ENCODE results near the gene GGT5.
"Not testable (repeated sequence)": the region's sequence is repeated elsewhere in the genome, so short reads cannot be mapped to it uniquely, and the experiment has no call there.

GGT5 gene

DNA sequence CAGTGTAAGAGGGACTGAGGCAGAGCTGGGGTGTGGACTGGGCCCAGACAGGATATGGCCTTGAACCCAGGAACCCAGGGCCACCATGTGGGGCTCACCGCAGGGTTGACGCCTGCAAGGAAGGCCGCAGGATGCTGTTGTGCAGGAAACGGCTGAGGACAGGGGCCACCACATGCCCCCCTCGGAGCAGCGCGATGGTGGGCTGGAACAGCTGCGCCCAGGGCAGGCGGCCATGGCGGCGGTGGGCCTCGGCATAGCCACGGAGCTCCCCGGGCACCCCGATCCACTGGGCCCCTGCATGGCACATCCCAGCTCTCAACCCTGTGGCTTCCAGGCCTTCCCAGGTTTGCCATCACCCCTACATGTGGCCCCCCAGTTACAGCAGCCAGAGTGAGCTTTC, 12.2 kb downstream of the GGT5 start:
- DNase-seq (ENCODE audit: low read depth): no peak

DNA sequence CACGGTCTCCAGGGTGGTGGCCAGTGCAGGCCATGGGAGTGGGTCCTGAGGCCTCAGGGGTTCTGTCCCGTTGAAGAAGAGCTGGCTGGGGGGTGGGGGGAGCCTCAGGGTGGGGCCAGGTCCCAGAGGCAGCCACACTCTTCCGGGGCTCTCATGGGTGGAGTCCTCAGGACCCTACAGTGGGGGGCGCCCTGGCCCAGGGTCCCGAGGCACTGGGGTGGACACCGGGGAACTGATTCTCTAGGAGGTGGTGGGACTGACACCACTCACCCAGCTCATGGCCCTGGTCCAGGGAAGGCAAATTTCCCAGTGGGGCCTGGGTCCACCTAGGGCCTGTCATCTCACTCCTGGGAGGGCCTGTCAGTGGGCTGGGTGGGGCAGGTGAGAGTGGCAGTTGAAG, 12.8 kb downstream of the GGT5 start:
- DNase-seq (ENCODE audit: low read depth): no peak

DNA sequence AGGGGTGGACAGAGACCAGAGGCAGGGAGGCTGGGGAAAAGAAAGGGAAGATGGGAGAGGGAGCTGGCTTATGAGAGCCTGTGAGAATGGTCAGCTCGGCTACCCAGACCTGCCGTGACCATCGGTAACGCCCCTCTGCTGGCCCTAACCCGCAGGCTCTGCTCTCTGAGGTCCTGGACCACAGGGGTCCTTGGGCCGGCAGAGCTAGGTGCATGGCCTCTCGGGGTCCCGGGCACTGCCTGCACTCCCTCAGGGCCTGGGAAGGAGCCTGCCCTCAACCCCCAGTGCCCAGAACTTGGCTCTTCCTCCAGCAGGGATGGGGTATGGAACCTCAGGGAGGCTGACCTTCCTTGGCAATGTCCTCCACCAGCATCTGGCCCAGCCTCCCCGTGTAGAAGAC, 13.2 kb downstream of the GGT5 start:
- no peak for DNase-seq (ENCODE audit: low read depth)

DNA sequence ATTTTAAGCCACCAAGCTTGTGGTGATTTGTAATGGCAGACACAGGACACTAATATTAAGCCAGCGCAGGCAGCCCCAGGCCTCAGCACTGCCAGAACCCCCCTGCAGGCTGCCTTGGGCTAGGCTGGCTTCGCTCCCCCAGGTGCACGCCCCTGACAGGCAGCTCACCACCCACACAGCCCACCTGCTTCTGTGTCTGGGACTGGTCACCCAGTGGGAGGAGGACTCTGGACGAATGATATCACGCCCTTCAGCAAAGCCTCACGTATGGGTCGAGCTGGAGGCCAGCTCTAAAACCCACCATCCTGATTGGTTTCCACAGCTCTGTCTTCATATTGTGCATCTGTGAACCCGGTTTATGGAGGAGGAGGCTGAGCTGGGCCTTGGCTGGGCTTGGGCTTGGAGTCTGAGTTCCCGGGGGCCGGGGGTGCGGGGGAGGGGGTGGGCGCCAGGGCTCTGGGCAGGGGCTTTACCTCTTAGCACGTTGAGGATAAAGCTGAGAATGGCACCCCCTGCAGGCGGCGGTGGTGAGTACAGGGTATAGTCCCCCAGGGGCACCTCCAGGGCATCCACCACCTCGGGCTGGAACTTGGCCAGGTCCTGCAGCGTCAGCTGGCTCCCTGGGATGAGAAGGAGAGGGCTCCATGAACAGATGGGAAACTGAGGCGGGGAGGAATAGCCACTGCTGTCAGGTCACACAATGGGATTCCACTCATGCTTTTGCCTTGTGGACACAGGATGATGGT, 13.8 kb downstream of the GGT5 start:
- DNase-seq (ENCODE audit: low read depth): peak; percentile 32

DNA sequence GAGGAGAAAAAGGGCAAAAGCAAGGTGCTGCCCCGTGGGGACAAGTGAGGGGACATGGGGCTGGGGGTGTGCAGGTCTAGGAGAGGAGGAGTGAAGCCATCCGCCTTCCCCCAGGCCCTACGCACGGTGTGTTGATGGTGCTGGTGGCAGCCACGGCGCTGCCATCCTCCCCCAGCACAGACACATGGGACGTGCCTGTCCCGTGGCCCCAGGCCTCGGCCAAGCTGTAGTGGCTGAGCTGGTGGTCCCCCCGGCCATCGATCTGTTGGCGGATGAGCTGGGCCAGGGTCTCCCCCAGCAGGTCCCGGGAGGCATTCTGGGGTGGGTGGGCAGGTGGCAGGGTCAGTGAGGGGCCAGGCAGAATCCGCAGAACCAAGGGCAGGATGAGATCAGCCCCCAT, 18.9 kb downstream of the GGT5 start:
- DNase-seq (ENCODE audit: low read depth): no peak

DNA sequence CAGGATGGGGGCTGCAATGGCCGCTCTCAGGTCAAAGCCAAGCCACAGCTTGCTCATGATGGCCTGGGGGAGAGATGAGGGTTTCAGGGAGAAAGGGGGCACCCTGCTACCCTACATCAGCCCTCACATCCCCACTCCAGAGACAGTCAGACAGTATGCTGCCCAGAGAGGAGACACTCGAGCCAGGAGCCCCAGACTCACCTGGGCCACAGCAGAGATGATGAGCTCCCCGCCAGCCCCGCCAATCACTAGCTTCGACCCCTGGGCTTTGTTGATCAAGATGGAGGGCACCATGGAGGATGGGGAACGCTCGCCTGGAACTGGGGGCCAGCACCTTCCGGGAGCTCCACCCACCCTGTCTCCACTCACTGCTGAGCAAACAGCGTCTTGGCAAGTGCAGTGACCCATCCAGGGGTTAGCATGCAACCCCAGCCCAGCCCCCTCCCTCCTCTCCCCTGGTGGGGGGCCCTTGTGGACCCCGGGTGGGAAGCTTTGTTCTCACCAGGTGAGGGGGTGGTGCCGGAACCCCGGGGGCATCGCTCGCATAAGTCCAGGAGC, 19.8 kb downstream of the GGT5 start:
- no peak for DNase-seq (ENCODE audit: low read depth)

DNA sequence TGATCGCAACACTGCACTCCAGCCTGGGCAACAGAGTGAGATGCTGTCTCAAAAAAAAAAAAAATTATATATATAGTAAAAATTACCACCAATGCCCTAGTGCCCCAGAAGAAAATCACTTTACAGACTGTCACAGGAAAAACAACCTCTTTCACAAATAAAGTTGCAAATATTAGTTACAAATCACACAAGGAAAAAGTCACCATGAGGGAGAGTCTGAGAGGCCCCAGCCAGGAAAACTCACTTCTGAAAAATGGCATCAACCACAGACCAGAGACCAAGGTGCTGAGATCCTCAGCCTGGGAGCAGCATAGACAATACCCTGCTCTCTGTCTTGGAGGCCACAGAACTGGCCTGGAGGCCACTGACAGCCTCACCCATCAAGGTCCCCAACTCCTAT, 20.4 kb downstream of the GGT5 start:
- DNase-seq (ENCODE audit: low read depth): no peak

DNA sequence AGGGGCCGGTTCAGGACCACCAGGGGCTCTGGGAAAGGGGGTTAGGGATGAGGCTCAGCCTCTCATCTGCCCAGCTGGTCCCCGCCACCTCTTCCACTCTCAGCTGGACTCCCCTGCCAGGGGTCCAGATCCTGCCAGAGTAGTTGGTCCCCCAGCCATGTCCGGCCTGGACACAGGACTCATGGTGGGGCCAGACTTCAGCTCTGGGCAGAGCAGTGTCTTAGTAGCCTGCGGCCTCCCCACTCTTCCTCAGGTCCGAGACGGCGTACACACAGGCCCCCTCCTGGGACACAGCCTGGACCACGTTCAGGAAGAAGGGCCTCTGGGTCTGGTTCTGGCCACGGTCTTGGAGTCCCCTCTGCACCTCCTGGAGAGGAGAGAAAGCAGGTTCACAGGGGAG, 25.1 kb downstream of the GGT5 start:
- DNase-seq (ENCODE audit: low read depth): no peak

DNA sequence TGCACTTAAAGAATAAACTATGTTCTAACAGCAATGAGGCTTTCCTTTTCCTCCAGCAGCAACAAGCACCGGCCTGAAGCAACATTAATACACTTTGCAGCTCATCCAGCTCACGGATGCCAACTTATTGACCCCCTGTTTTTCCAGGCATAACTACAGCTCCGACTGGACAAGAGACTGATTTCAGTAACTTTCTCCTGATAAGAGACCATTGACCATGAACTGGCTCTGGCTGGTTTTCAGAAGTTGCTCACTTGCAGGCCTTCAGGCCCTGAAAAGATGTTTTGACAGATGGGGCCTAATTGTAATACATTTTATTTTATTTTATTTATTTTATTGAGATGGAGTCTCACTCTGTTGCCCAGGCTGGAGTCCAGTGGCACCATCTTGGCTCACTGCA, 27.5 kb downstream of the GGT5 start:
- DNase-seq (ENCODE audit: low read depth): no peak

DNA sequence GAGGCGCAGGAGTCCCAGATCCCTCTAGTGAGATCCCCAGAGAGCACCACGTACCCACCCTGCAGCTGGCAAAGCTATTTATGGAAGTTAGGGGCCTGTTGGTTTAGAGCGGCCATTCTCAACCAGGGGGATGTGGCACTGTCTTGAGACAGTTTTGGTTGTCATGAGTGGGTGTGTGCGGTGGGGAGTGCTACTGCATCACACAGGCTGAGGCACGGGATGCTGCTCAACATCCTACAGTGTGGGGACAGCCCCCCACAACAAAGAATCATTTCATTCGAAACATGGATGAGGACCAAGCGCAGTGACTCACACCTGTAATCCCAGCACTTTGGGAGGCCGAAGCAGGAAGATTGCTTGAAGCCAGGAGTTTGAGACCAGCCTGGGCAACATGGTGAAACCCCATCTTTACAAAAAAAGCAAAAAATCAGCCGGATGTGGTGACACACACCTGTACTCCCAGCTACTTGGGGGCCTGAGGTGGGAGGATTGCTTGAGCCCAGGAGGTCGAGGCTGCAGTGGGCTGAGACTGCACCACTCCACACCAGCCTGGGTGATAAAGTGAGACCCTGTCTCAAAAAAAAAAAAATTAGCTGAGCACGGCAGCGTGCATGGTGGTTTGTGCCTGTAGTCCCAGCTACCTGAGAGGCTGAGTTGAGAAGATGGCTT, 28.2 kb downstream of the GGT5 start:
- no peak for DNase-seq (ENCODE audit: low read depth)

DNA sequence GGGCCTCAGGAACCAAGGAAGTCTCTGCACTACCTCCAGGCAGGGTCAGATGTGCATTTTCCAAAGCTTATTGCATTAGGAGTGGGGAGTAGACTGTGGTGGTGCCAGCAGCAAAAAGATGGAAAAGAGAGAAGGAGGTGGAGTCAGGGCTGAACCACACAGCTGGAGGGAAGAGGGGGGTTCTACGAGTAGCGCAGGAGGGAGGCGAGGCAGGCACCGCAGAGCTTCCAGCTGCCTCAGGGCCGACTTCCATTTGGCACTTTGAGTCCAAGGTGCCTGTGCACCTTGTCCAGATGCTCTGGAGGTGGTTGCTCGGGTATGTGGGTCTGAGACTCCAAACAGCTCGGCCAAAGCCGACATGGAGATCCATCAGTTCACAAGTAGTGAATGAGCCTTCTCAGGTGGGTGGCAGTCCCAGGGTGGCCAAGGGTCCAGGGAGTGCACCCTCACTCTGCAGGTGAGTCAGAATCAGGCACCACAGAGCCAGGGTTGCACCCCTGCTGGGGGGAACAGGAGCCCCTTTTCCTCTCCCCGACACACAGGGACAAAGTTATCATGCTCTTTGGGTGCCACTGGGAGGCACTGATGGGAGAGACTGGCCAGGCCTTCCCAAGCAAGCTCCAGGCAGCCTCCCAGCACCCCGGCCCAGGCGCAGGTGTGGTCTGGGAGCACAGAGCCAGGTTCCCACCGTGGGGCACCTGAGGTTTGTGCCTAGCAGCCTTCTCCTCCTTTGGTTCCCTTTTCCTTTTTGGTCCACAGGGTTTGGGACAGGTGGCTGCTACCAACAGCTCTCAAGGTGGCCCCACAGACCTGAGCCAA, 30.2 kb downstream of the GGT5 start:
- no peak for DNase-seq (ENCODE audit: low read depth)

DNA sequence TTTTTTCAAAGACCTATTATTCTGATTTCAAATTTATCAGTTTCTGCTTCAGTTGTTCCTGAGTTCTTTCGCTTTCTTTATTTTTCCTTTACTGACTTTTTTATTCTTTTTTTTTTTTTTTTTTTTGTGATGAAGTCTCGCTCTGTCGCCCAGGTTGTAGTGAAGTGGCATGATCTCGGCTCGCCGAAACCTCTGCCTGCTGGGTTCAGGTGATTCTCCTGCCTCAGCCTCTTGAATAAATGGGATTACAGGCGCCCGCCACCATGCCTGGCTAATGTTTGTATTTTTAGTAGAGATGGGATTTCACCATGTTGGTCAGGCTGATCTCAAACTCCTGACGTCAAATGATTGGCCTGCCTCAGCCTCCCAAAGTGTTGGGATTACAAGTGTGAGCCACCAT, 31.8 kb downstream of the GGT5 start:
- not testable (repeated sequence) for DNase-seq (ENCODE audit: low read depth)

DNA sequence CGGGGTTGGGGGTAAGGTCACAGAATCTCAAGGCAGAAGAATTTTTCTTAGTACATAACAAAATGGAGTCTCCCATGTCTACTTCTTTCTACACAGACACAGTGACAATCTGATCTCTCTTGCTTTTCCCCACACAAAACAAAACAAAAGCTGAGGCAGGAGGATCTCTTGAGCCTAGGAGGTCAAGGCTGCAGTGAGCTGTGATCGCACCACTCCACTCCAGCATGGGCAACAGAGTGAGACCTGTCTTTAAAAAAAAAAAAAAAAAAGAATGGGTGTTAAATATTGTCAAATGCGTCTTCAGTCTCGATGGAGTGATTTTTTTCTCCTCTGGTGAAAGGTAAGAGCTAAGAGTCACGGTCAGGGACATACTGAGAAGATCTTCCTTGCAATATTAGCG, 33.2 kb downstream of the GGT5 start:
- not testable (repeated sequence) for DNase-seq (ENCODE audit: low read depth)

DNA sequence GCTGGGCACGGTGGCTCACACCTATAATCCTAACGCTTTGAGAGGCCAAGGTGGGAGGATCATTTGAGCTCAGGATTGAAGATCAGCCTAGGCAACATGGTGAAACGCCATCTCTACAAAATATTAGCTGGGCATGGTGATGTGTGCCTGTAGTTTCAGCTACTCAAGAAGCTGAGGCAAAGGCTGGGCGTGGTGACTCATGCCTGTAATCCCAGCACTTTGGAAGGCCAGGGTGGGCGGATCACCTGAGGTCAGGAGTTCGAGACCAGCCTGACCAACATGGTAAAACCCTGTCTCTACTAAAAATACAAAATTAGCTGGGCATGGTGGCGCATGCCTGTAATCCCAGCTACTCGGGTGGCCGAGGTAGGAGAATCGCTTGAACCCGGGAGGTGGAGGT, 34.5 kb downstream of the GGT5 start:
- DNase-seq (ENCODE audit: low read depth): not testable (repeated sequence)

DNA sequence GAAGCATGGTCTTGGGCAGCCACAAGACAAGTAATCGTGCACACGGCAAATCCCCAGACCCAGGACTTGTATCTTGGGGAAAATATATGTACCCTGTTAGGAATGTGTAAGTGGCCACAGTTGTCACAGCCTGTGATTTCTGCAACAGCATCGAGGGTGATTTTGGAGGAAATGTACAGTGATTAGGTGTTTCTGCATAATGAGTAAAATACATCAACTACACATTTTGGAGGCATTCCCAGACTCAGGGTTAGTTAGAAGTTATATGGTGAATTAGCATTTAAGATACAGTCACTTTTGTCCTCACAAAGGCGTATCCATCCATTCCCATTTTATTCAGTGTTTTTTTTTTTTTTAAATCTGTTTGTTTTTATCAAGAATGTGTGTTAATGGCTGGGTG, 35.2 kb downstream of the GGT5 start:
- DNase-seq (ENCODE audit: low read depth): no peak

DNA sequence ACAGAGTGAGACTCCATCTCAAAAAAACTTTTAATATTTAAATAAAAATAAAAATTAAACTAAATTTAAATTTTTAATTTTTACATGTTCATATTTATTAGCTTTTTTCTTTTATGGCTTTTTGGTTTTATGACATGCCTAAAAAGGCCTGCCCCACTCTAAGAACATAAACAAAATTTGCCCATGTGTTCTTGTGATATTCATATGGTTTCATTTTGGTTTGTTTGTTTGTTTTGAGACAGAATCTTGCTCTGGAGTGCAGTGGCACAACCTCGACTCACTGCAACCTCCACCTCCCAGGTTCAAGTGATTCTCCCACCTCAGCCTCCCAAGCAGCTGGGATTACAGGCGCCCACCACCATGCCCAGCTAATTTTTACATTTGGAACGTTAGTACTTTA, 35.9 kb downstream of the GGT5 start:
- DNase-seq (ENCODE audit: low read depth): no peak

DNA sequence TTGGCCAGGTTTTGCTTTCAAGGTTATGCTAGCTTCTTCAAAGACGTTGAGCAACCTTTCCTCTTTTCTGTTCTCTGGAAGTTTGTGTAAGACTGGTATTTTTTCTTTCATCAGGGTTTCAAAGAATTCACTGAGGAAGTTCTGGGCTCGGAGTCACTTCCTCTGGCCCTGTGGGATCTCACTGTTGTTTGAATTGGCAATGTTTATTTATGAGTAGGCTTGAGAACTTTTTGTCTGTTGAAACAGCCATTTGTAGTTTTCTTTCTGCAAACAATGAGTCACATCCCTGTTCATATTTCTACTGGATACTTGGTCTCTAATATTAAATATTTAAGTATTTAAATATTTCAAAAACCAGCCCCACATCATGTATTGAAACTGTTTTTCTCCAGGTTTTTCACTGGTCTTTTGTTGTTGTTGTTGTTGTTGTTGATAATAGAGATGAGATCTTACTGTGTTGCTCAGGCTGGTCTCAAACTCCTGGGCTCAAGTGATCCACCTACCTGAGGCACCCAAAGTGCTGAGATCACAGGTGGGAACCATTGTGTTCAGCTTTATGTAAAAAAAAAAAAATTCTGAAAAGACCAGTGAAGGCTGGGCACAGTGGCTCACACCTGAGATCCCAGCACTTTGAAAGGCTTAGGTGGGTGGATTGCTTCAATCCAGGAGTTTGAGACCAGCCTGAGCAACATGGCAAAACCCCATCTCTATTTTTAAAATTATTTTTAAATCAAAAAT, 36.7 kb downstream of the GGT5 start:
- DNase-seq (ENCODE audit: low read depth): no peak

DNA sequence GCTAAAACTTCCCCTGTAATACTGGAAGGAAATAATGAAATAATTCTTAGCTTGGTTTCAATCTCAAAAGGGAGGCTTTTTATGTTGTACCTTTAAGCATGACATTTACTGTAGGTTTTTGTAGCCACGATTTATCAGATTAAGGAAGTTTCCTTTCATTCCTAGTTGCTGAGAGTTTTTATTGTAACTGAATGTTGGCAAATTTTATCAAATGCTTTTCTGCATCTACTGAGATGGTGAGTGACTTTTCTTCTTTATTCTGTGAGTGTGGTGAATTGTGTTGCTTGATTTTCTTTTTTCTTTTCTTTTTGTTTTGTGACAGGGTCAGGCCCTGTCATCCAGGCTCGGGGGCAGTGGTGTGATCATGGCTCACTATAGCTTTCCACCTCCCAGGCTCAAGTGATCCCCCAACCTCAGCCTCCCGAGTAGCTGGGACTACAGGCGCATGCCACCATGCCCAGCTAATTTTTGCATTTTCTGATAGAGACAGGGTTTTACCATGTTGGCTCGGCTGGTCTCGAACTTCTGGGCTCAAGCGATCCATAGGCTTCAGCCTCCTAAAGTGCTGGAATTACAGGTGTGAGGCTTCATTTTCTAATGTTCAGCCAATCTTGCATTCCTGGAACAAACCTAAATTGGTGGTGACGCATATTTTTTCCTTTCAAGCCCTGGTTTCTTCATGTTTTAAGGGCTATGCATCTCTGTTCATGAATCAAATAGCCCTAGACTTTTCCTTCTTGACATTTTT, 37.4 kb downstream of the GGT5 start:
- no peak for DNase-seq (ENCODE audit: low read depth)

DNA sequence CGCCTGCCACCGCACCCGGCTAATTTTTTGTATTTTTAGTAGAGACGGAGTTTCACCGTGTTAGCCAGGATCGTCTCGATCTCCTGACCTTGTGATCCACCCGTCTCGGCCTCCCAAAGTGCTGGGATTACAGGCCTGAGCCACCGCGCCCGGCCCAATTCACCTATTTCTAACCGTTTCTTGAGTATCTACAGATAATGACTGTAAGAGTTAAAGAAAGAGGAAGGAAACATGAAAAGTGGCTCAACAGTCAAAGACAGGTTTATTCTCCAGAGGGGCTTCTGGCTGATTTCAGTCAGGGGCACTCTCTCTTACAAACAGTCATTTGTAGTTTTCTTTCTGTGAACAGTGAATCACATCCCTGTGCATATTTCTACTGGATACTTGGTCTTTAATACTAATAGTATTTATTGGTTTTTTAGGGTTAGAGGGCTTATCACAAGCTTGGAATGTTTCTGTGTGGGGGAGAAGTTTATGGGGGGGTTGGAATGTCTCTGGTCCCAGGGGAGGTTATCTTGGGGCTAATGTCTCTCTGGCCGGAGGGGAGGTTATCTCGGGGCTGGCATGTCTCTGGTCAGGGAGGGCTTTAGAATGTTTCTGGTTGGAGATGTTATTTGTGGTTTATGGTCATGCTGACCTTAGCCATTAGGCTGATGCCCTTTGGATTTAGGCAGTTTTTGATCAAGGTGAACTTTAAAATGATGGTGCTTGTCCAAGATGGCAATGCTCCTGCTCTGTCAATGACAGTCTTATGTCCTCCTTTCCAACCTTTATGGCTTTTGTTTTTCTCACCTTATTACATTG, 38.2 kb downstream of the GGT5 start:
- DNase-seq (ENCODE audit: low read depth): not testable (repeated sequence)

DNA sequence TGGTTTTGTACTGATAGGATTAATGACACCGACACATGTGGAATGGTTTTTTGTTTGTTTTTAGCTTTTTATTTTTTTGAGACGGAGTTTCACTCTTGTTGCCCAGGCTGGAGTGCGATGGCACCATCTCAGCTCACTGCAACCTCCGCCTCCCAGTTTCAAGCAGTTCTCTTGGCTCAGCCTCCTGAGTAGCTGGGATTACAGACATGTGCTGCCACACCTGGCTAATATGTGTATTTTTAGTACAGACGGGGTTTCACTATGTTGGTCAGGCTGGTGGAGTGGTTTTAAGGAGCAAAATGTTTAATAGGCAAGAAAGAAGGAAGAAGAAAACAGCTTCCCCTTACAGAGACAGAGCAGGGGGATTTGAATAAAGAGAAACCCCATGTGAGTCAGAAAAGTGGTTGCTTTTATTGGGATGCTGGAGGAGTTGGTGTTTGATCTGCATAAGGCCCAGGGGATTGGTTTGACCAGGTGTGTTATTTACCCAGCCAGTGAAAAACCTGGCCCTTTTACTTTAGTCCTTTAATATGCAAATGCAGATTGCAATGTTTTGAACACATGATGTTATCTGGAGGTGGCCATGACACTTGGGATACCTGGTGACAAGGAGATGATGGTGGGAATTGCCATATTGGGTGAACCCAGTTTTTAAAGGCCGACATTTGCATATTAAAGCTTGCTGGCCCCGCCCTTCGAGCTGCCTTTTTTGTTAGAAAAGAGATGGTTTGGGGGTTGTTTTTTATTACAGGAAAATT, 39.3 kb downstream of the GGT5 start:
- DNase-seq (ENCODE audit: low read depth): no peak

Measured in stimulated activated CD8-positive, alpha-beta memory T cell treated with anti-CD3 and anti-CD28 coated beads, Interleukin-12 subunit alpha, Interleukin-12 subunit beta, amount 100 ng/mL, for 4 hours (primary cell).